Right ventricle myocardium inferior (tissue), 1 donor: ENCODE results near the gene PRR15L. TPM values are rescaled to one million over a fixed set of nuclear protein-coding genes. Genes with fewer than 3 reads are reported as not detected.
"Not testable (repeated sequence)": the region's sequence is repeated elsewhere in the genome, so short reads cannot be mapped to it uniquely, and the experiment has no call there.

ENCODE experiments used
- ATAC-seq: fragments of 200-7000 bp; cut with Tn5 transposase; one replicate; pipeline ENCODE4 v1.9.1; 2020; ENCODE audit warnings: mild to moderate bottlenecking, moderate library complexity
- DNase-seq: peaks from one replicate; pipeline ENCODE4 v3.0.0; 2021; ENCODE audit errors: missing footprints
- intact Hi-C: fragments of 100-400 bp; cut with DNase I; formaldehyde crosslinking; loops from one replicate; pipeline ENCODE4 v1.11.0; 2022
- total RNA-seq: library from RNA; stranded (reverse); fragmentation: NEBNext Ultra II Directional; extraction: Animal tissue kit (Norgen Biotek cat#: 25700); gene quantifications from one replicate; pipeline ENCODE4 v1.2.1, GENCODE V29; 2021
- donor health status: DM: no; HTN: yes; CAD: no; lungs with severe emphysema.

The PRR15L gene
- total RNA-seq, 1 donor from 2014 or later: not detected

DNA sequence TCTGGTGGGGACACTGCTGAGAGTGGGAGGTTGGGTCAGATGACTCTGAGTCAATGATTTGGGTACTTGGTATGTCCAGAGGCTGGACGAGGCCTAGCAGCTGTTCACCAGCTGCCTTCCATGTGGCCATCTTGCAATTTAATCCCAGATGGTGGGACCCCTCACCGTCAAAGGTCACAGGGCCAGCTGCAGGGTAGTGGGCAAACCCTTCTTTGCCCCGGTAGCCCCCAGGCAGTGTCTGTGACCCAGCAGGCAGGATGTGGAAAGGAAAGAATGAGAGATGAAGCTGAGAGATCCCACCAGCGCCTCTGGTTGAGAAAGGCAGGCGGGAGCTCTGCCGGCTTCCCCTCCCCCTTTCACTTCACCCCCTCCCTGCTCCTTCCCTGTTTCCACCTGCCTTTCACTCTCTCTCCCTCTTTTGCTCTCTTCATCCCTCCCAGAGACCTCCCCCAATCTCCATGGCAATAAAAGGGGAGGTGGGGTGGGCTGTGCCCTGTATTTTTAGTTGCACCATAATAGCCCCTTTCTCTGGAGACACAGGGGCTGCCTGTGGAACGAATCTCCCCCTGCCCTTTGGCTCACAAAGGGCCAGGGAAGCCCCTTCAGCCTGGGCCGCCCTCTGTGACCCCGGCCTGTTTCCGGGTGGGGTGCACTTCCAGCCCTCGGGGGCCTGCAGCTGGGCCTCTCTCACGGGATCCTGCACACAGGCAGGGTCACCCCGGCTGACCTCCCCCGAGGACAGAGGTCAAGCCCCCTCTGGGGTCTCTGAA is 33.5 kb upstream of the PRR15L start:
- intact Hi-C loops: no loop called here
- ATAC-seq (no peak), DNase-seq (no peak)

- no peak for ATAC-seq
- no peak for DNase-seq
- intact Hi-C loops: no loop called here
Measured at GRCh38 chr17:47989700-47990099, 32.0 kb upstream of the PRR15L start.

DNA sequence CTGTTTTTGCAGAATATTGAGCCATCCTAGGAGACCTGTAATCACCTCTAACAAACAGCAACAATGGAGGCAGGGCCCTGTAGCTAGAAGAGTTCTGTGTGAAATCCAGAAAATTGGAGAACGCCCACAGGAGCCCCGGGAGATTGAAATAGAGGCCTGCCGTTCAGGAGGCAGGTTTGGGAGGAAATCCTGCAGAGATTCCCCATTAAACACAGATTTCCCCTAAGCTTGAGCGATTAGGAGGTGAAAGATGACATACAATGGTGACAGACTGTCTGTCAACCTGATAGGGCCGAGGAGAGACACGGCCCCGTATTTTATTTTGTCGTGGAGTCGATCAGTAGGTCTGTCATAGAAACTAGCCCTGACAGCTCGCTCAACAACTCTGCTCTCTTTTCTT is 31.5 kb upstream of the PRR15L start:
- ATAC-seq: no peak
- DNase-seq: no peak
- intact Hi-C loops: no loop called here

- ATAC-seq, DNase-seq, intact Hi-C loops: not testable (repeated sequence)
Measured at GRCh38 chr17:47988445-47988844, 30.8 kb upstream of the PRR15L start.

DNA sequence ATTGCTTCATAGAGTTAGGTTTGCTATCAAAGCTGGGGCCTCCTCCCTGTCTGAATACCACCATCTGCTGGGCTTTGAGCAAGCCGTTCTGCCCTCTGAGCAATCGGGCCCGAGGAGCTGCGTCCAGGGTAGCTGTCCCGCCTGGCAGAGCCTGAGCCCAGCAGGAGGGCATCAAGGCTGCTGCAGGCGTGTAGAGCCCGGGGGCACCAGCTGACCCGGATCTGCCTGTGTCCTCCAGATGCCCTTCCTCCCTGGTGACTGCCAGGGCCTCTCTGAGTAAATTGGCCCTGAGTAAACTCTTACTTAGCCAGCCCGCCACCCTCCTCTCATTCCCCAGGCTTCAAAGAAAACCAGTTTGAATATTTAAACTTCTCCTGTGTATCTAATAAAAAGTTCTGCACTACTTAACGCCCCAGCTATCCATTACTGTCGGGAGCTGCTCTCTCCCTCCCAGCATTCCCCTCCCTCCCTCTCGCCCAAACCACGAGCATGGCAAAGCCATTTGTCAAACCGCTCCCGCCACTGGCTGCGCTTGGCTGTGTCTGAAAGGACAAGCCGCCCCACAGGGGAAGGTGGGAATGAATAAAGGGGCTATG is 29.7 kb upstream of the PRR15L start:
- DNase-seq: no peak
- intact Hi-C loops: no loop called here

GRCh38 chr17:47986520-47986919 is 28.8 kb upstream of the PRR15L start:
- ATAC-seq (no peak), DNase-seq (no peak)
- intact Hi-C loops: no loop called here

More for the DNA sequence above, 29.7 kb upstream of the PRR15L start:
- ATAC-seq: no peak

GRCh38 chr17:47983492-47984223 is 26.0 kb upstream of the PRR15L start:
- intact Hi-C loops: no loop called here
- ATAC-seq: peak; percentile 59

GRCh38 chr17:47982645-47983390 is 25.1 kb upstream of the PRR15L start:
- DNase-seq: no peak
- intact Hi-C loops: no loop called here
- ATAC-seq: no peak

More at GRCh38 chr17:47983492-47984223, 26.0 kb upstream of the PRR15L start:
- DNase-seq: no peak

DNA sequence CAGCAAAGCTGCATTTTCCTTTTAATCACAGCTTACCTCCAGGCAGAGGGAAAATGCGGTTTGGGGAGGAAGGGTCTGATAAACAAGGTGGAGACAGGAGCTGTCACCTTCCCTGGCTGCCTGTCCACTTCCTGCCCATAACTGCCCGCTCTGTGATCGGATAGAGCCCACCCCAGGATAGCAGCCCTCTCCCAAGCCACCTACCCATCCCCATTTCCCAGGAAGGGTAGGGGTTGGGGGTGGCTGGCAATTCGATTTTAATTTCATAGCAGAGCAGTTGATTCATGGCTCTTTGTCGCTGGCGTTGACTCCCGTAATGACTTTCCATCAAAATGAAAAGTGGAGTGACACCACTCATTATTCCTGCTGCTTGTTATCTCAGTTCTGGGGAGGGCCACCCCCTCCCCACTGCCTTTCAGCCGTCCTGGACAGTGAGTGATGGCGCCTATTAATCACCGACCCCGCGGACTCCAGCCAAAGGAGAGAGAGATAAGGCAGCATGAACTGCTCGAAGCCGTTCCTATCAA is 24.5 kb upstream of the PRR15L start:
- intact Hi-C loops: no loop called here
- ATAC-seq: no peak

GRCh38 chr17:47981462-47981861 is 23.8 kb upstream of the PRR15L start:
- DNase-seq (no peak), ATAC-seq (no peak)
- intact Hi-C loops: no loop called here

More for the DNA sequence above, 24.5 kb upstream of the PRR15L start:
- DNase-seq: no peak

DNA sequence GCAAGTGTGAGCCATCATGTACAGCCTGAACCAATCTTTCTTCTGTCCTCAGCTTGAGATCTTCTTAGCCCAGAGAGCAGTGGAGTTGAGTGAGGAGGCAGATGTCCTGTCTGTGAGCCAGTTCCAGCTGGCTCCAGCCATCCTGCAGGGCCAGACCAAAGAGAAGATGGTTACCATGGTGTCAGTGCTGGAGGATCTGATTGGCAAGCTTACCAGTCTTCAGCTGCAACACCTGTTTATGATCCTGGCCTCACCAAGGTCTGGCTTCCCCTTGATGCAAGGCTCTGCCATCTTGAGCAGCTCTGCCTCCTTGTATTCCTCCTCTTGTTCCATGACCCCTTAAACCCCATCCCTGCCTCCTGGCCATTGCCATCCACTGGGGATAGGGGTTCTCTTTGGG is 22.9 kb upstream of the PRR15L start:
- ATAC-seq (no peak), DNase-seq (no peak)
- intact Hi-C loops: no loop called here

DNA sequence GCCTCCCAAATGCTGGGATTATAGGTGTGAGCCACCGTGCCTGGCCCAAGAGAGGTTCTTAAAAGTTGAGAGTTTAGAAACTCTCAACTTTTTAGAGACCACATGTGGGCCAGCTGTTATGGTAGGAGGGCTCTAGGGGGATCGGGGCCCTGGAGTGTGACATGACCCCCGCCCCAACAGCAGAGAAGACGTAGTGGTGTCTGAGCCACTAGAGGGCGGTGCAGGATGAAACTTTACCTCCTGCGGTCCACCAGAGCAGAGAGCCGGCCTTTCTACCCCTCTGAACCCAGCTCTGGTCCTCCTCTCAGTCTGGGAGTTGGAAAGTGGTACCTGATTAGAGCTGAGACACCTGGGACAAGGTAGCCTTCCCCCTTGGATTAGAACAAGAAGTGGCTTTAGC is 20.6 kb upstream of the PRR15L start:
- DNase-seq (no peak), ATAC-seq (peak; percentile 71)
- intact Hi-C loops: loop anchor here (1.0 to 10.0 kb wide), 2 partner anchors 40 to 96 kb away; no protein-coding TSS in a partner anchor

GRCh38 chr17:47975823-47976205 is 18.1 kb upstream of the PRR15L start:
- intact Hi-C loops: loop anchor here (10.0 kb wide), 1 partner anchor 99 kb away; no protein-coding TSS in a partner anchor
- ATAC-seq (no peak), DNase-seq (no peak)

DNA sequence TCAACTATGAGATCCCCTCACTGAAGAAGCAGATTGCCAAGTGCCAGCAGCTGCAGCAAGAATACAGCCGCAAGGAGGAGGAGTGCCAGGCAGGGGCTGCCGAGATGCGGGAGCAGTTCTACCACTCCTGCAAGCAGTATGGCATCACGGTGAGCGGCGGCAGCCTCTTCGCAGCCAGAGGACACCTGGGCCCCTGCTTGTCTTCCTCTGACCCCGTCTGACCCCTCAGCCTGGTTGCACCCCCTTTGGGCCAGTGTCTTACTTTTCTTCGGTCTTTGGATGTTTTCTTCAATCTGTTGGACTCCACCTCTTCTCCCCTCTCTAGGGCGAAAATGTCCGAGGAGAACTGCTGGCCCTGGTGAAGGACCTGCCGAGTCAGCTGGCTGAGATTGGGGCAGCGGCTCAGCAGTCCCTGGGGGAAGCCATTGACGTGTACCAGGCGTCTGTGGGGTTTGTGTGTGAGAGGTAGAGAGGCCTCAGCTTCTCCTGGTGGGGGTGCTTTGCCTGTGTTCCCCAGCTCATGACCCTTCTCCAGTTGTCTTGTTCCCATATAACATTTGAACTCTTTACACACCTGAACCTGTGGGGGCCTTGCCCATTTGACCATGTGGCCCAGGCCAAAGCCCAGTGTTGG is 17.6 kb upstream of the PRR15L start:
- DNase-seq (no peak), ATAC-seq (no peak)
- intact Hi-C loops: loop anchor here (10.0 kb wide), 1 partner anchor 99 kb away; no protein-coding TSS in a partner anchor

- intact Hi-C loops: loop anchor here (10.0 kb wide), 1 partner anchor 101 kb away; no protein-coding TSS in a partner anchor
- ATAC-seq: no peak
- DNase-seq: no peak
Measured at GRCh38 chr17:47973541-47973940, 15.9 kb upstream of the PRR15L start.

- intact Hi-C loops: loop anchor here (1.0 to 10.0 kb wide), 4 partner anchors 22 to 130 kb away; partner anchors contain the start of genes SCRN2 and SP2
- DNase-seq (peak; percentile 100), ATAC-seq (peak; percentile 99)
Measured at GRCh38 chr17:47970725-47971499, 13.2 kb upstream of the PRR15L start, which contains the start of gene CDK5RAP3. Gene CDK5RAP3 (plus strand): TSS chr17:47971113. CDS start chr17:47971147, 34 bp downstream.
